H1 (cell line): ENCODE results near the gene TSPAN9.

Experiments
- POLR2A ChIP-seq, 2 experiments: IDR thresholded peaks; 1 replicate in 1 of 2; 2 replicates in 1 of 2; pipeline ENCODE4 v1.6.1; 2011; ENCODE audit warnings: low read depth in 2 of 2, low read length in 2 of 2, mild to moderate bottlenecking in 2 of 2; ENCODE audit errors: control extremely low read depth in 1 of 2
- TF ChIP-seq, protein P1 (sequence below): IDR thresholded peaks from 2 replicates; pipeline ENCODE4 v1.6.1; 2012; ENCODE audit warnings: inconsistent platforms

- TF ChIP-seq, protein P1, sequence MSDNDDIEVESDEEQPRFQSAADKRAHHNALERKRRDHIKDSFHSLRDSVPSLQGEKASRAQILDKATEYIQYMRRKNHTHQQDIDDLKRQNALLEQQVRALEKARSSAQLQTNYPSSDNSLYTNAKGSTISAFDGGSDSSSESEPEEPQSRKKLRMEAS = no peak
- no peak for TF ChIP-seq POLR2A (IDR thresholded peaks at IDR 0.05; ENCODE audit: control extremely low read depth in 1 of 2, low read depth in 2 of 2, low read length in 2 of 2)
Measured at GRCh38 chr12:3102771-3103410, 25.7 kb downstream of the TSPAN9 start.
